ENCODE data around the gene MRPL3.

DNA sequence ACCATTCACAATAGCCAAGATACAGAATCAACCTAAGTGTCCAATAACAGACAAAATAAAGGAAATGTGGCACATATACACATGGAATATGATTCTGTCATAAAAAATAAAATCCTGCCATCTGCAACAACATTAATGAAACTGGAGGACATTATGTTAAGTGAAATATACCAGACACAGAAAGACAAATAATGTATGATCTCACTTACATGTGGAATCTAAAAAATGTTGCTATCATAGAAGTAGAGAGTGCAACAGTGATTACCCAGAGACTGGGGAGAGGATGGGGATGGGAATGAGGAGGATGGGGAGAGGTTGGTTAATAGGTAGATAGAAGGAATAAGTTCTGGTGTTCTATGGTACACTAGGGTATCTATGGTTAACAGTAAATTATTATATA, 28.7 kb downstream of the MRPL3 start:
- no peak for TF ChIP-seq JUNB (IDR thresholded peaks at IDR 0.05; ENCODE audit: unreplicated experiment)
- TF ChIP-seq, protein P1, sequence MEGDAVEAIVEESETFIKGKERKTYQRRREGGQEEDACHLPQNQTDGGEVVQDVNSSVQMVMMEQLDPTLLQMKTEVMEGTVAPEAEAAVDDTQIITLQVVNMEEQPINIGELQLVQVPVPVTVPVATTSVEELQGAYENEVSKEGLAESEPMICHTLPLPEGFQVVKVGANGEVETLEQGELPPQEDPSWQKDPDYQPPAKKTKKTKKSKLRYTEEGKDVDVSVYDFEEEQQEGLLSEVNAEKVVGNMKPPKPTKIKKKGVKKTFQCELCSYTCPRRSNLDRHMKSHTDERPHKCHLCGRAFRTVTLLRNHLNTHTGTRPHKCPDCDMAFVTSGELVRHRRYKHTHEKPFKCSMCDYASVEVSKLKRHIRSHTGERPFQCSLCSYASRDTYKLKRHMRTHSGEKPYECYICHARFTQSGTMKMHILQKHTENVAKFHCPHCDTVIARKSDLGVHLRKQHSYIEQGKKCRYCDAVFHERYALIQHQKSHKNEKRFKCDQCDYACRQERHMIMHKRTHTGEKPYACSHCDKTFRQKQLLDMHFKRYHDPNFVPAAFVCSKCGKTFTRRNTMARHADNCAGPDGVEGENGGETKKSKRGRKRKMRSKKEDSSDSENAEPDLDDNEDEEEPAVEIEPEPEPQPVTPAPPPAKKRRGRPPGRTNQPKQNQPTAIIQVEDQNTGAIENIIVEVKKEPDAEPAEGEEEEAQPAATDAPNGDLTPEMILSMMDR (conservative IDR thresholded peaks at IDR 0.05; ENCODE audit: low read depth in 2 of 2) = no peak
- no peak for TF ChIP-seq POLR2AphosphoS5 (IDR thresholded peaks at IDR 0.05; ENCODE audit: low read depth)
- no peak for TF ChIP-seq CREB1 (CRISPR knock-in tag; IDR thresholded peaks at IDR 0.05; ENCODE audit: low read depth)
- TF ChIP-seq EZH2 (IDR thresholded peaks at IDR 0.05; ENCODE audit: low read depth, unreplicated experiment) = no peak
- TF ChIP-seq, protein P2, sequence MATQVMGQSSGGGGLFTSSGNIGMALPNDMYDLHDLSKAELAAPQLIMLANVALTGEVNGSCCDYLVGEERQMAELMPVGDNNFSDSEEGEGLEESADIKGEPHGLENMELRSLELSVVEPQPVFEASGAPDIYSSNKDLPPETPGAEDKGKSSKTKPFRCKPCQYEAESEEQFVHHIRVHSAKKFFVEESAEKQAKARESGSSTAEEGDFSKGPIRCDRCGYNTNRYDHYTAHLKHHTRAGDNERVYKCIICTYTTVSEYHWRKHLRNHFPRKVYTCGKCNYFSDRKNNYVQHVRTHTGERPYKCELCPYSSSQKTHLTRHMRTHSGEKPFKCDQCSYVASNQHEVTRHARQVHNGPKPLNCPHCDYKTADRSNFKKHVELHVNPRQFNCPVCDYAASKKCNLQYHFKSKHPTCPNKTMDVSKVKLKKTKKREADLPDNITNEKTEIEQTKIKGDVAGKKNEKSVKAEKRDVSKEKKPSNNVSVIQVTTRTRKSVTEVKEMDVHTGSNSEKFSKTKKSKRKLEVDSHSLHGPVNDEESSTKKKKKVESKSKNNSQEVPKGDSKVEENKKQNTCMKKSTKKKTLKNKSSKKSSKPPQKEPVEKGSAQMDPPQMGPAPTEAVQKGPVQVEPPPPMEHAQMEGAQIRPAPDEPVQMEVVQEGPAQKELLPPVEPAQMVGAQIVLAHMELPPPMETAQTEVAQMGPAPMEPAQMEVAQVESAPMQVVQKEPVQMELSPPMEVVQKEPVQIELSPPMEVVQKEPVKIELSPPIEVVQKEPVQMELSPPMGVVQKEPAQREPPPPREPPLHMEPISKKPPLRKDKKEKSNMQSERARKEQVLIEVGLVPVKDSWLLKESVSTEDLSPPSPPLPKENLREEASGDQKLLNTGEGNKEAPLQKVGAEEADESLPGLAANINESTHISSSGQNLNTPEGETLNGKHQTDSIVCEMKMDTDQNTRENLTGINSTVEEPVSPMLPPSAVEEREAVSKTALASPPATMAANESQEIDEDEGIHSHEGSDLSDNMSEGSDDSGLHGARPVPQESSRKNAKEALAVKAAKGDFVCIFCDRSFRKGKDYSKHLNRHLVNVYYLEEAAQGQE (IDR thresholded peaks at IDR 0.05; ENCODE audit: unreplicated experiment) = no peak
- no peak for TF ChIP-seq ZNF114 (CRISPR knock-in tag; IDR thresholded peaks at IDR 0.05)
